ENCODE data around the gene ZNF683. TPM values are rescaled to one million over a fixed set of nuclear protein-coding genes. Genes with fewer than 3 reads are reported as not detected.
A peak's percentile ranks its signal among the peaks of the same experiment; 100 is the strongest.

Gene ZNF683
- total and polyA plus RNA-seq, 10 of the 15 experiments (the other 5 are each of a cell fraction or from before 2014, with no cell fraction given), result not detected

DNA sequence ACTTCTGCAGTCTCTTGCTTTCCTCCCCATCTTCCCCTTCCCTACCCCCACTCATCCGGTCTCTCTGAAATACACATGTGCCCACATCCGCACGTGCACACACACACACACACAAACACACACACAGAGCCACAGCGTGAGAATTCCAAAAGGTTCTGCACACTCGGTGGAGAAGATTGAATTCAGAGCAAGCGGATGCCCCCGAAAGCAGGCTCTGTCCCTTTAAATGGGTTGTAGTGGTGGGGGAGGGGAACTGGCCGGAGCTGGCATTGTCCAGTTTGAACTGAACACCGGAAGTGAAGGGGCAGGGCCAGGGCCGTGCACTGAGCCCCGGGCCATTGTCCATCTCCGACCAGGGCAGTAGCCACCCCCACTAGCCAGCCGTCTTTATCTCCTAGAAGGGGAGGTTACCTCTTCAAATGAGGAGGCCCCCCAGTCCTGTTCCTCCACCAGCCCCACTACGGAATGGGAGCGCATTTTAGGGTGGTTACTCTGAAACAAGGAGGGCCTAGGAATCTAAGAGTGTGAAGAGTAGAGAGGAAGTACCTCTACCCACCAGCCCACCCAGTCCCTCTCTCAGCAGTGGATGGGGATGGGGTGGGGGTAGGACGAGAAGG, 36.7 kb upstream of the ZNF683 start:
- Histone ChIP-seq H4K20me1 (ENCODE audit: control insufficient read depth, insufficient read depth) (no peaks in the 10 kb centered on the region), H3K9ac (ENCODE audit: control insufficient read depth, insufficient read depth, low read length) (no peak overlapping the region), H3K27me3 (replicated peaks in 1 of 2; ENCODE audit: control insufficient read depth in 2 of 2, insufficient read depth in 2 of 2, low read length in 1 of 2) (peaks cover 8 to 10% of the 10 kb centered on the region in 2 experiments), H3K9me3 (replicated peaks; ENCODE audit: control insufficient read depth, insufficient read depth, low read length) (no peaks in the 10 kb centered on the region), H3K79me2 (ENCODE audit: control insufficient read depth, insufficient read depth, low read length) (no peaks in the 10 kb centered on the region), H3K4me2 (ENCODE audit: control insufficient read depth, insufficient read depth) (no peak overlapping the region), H3K27ac (ENCODE audit: control insufficient read depth, insufficient read depth) (no peak overlapping the region), H3K4me3 (no peak overlapping the region), H3K36me3 (ENCODE audit: control insufficient read depth in 2 of 2, insufficient read depth in 2 of 2, low read length in 1 of 2) (no peaks in the 10 kb centered on the region), H2AFZ (ENCODE audit: control insufficient read depth, low read depth, low read length) (no peak overlapping the region), H3K4me1 (ENCODE audit: control insufficient read depth, insufficient read depth, low read length) (no peaks in the 10 kb centered on the region)
- SMC1A ChIA-PET (ENCODE audit: uncharacterized antibody, unreplicated experiment), result interaction anchor here (0.5 to 0.7 kb wide), 2 partner anchors 31 to 102 kb away, joined by 3 read pairs; no protein-coding TSS in a partner anchor
- BruUV-seq (replicated peaks), result no TSS peak
- FAIRE-seq, result no peak
- RAD21 ChIA-PET (ENCODE audit: unreplicated experiment), result no interaction called here
- peak in 1 of 2 experiments; percentile 19; a peak in 1 of 4 replicates for TF ChIP-seq BHLHE40 (IDR thresholded peaks at IDR 0.05; ENCODE audit: borderline replicate concordance in 1 of 2, low read depth in 2 of 2, low read length in 1 of 2)
- no peak for TF ChIP-seq GATAD2B (conservative IDR thresholded peaks at IDR 0.05; ENCODE audit: low read depth)
- TF ChIP-seq, protein P1, sequence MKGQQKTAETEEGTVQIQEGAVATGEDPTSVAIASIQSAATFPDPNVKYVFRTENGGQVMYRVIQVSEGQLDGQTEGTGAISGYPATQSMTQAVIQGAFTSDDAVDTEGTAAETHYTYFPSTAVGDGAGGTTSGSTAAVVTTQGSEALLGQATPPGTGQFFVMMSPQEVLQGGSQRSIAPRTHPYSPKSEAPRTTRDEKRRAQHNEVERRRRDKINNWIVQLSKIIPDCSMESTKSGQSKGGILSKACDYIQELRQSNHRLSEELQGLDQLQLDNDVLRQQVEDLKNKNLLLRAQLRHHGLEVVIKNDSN (IDR thresholded peaks at IDR 0.05; ENCODE audit: borderline replicate concordance, extremely low read length, insufficient read depth, low read depth, low read length), result no peak
- TF ChIP-seq, protein P2, sequence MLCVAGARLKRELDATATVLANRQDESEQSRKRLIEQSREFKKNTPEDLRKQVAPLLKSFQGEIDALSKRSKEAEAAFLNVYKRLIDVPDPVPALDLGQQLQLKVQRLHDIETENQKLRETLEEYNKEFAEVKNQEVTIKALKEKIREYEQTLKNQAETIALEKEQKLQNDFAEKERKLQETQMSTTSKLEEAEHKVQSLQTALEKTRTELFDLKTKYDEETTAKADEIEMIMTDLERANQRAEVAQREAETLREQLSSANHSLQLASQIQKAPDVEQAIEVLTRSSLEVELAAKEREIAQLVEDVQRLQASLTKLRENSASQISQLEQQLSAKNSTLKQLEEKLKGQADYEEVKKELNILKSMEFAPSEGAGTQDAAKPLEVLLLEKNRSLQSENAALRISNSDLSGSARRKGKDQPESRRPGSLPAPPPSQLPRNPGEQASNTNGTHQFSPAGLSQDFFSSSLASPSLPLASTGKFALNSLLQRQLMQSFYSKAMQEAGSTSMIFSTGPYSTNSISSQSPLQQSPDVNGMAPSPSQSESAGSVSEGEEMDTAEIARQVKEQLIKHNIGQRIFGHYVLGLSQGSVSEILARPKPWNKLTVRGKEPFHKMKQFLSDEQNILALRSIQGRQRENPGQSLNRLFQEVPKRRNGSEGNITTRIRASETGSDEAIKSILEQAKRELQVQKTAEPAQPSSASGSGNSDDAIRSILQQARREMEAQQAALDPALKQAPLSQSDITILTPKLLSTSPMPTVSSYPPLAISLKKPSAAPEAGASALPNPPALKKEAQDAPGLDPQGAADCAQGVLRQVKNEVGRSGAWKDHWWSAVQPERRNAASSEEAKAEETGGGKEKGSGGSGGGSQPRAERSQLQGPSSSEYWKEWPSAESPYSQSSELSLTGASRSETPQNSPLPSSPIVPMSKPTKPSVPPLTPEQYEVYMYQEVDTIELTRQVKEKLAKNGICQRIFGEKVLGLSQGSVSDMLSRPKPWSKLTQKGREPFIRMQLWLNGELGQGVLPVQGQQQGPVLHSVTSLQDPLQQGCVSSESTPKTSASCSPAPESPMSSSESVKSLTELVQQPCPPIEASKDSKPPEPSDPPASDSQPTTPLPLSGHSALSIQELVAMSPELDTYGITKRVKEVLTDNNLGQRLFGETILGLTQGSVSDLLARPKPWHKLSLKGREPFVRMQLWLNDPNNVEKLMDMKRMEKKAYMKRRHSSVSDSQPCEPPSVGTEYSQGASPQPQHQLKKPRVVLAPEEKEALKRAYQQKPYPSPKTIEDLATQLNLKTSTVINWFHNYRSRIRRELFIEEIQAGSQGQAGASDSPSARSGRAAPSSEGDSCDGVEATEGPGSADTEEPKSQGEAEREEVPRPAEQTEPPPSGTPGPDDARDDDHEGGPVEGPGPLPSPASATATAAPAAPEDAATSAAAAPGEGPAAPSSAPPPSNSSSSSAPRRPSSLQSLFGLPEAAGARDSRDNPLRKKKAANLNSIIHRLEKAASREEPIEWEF (IDR thresholded peaks at IDR 0.05; ENCODE audit: insufficient replicate concordance, low read depth, low read length), result no peak
- no peak for TF ChIP-seq NR2C2 (IDR thresholded peaks at IDR 0.05; ENCODE audit: borderline replicate concordance, control insufficient read depth, insufficient read length, low read depth)
- intact Hi-C loops (cut with micrococcal nuclease; ENCODE audit: unreplicated experiment) (no loop called here), in situ Hi-C loops (cut with MboI) (no loop called here)
- no peak for DNase-seq (ENCODE audit: low read depth, low spot score)
- WGBS (ENCODE audit: insufficient coverage, insufficient replicate concordance, low lambda C conversion rate, missing lambda C conversion rate), result 20% methylated on average over 16 of the region's 16 CpGs
- ATAC-seq, result no peak; the same call in 2 of the 3 replicates
- POLR2A ChIA-PET, result no interaction called here
- CTCF ChIA-PET, result interaction anchor here (0.6 to 5.1 kb wide), 3 partner anchors 7 to 319 kb away, joined by 3 to 35 read pairs (median 5); no protein-coding TSS in a partner anchor
